GM20431 (cell line): ENCODE measurements around the gene VCAN.

Experiments used
- in situ Hi-C: fragments of 300-500 bp; cut with MseI, MboI; formaldehyde crosslinking; loops from one replicate; pipeline ENCODE4 v1.15.0; 2020; ENCODE audit warnings: low sequenced_read_pairs; ENCODE audit not compliant: unreplicated experiment

The VCAN gene

DNA sequence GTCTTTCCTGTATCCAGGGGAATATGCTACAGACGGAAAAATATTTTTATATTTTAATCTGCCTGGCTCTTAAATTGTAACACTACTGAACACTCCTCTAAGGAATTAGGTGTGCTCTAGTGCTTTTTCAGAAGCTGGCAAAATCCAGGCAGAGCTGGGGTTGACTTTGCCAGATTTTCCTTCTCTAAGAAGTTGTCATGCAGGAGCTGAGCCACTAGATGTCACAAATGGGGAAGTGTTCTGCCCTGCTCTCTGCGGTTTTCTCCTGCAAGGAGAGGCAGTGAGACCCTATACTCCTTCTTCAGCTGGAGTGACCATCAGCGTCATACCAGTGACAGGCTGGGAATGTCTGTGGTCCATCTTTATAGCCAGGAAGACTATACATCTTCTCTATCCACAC lies 136.6 kb downstream of the VCAN start:
- in situ Hi-C loops = no loop called here

DNA sequence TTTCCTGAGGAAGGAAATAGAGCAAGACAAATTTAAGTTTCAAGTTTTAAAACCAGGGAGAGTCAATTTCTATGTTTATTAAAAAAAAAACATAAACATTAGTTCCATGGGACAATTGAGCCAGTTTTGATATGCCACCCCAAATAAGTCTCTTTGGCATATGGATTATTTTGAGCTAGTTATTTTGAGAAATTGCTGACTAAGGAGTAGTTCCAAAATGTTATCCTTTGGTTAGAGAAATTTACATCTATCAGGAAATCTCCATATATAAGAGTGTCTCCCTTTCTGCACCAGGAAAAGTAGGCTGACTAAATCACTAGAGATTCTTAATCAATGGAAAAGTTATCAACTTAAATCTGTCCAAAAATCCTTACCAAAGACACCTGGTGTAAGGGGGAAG lies 143.3 kb downstream of the VCAN start:
- in situ Hi-C loops = no loop called here

DNA sequence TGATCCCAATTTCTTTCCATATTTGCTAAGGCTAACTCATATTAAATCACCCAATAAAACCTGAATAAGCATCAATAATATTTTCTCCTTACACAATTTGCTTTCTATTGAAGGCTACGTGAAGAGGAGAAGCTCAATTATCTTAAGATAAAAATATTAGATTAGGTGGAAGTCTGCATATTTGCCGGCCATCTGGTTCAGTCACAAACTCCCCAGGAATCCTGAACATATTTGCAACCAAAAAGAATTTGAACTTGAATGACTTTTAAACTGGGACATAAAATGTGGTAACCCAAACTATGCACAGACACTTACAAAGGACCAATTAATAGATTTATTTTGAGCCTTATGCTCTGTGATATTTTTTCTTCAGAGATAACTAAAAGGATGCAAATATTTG lies 156.8 kb downstream of the VCAN start:
- in situ Hi-C loops = no loop called here
